ENCODE data around the gene DOCK11.
"Not testable (repeated sequence)": the region's sequence is repeated elsewhere in the genome, so short reads cannot be mapped to it uniquely, and the experiment has no call there.

Gene DOCK11

DNA sequence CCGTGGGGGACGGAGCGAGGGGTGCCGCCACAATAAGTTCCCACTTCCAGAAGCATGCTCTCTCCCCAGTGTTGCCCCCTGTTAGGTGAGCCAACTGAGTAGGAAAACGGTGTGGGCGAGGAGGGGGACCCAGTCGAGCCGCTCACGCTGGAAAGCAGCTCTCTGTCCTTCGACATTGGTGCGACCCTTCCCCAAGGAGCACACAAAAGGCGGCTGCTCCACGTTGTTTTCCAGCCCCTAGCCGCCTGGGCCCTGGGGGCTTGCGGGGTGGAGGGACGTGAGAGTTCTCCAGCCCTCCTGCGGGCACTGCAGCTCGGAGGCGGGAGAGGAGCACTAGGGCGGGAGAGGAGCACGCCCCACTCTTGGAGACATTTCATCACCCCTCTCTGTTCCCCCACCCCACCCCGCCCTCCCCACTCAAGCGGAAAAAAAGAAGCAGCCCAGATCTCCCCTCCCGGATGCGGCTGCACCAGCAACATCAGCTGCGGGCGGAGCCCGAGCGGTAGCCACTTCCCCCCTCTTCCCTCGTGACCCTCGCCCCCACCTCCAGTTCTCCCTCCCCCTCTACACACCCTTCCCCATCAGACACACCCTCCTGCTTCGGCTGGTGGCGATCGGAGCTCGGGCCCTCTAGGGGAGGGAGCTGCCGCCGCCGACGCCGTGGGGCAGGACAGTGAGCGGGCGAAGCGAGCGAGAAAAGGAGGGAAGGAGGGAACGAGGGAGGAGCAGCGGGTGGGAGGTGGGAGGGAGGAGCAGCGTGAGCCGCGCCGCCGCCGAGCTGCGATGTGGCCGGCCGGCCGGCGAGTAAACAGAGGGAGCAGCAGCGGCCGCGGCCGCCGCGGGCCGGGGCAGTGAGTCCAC lies at the start of gene DOCK11:
TSS of gene DOCK11 (plus strand) at position 755 of the 861 bp plus-strand sequence. CDS start 157 bp downstream, outside the sequence.
- no peaks in the 10 kb centered on the region for H3K4me1 ChIP-seq (ENCODE audit: control insufficient read depth in 1 of 2, insufficient read depth in 2 of 2, low read length in 2 of 2)
- H3K9ac ChIP-seq (ENCODE audit: low read depth in 1 of 2, low read length in 2 of 2), result peak within 1 kb of the TSS; percentile 35 to 38
- H3K4me3 ChIP-seq (ENCODE audit: low read depth in 1 of 2, low read length in 2 of 2), result peak within 1 kb of the TSS; percentile 59 to 60
- no peaks in the 10 kb centered on the region for H3K27me3 ChIP-seq (ENCODE audit: control insufficient read depth in 1 of 2, insufficient read depth in 2 of 2, low read length in 2 of 2)
- no peaks in the 10 kb centered on the region for H3K9me3 ChIP-seq (ENCODE audit: control insufficient read depth in 1 of 2, low read length in 2 of 2)
- no peaks in the 10 kb centered on the region for H3K36me3 ChIP-seq (ENCODE audit: control insufficient read depth in 1 of 2, insufficient read depth in 2 of 2, low read length in 2 of 2)
- peak within 1 kb of the TSS; percentile 32 for H3K27ac ChIP-seq (ENCODE audit: low read depth, low read length)

DNA sequence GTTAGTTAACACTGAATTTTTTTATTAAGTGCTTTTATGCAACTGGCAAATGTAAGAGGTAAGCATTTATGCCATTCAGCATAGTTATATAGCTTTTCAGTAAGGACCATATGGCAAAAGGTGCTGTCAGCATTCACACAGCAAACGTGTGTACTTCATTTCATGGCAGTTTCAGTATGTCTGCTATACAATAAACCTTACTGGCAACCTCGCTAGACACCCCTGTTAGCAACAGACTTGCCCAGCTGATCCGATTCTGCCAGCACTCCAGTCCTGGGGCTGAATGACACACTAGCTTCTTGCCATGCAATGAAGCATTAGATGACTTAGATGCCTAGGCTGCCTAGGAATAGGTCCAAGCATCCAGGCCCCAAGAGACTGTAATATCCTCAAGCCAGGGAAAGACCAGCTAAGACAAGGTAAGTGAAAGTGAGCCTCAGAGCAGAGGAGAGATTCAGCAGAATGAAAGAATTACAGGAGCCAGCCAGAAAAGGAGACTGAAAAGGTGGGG lies 47.3 kb upstream of the DOCK11 start:
- no peaks in the 10 kb centered on the region for H3K27me3 ChIP-seq (ENCODE audit: control insufficient read depth in 1 of 2, insufficient read depth in 2 of 2, low read length in 2 of 2)
- H3K27ac ChIP-seq (ENCODE audit: low read depth, low read length), result no peak overlapping the region
- no peak overlapping the region for H3K4me3 ChIP-seq (ENCODE audit: low read depth in 1 of 2, low read length in 2 of 2)
- H3K9me3 ChIP-seq (ENCODE audit: control insufficient read depth in 1 of 2, low read length in 2 of 2), result no peaks in the 10 kb centered on the region
- no peak overlapping the region for H3K9ac ChIP-seq (ENCODE audit: low read depth in 1 of 2, low read length in 2 of 2)
- peaks cover 0 to 18% of the 10 kb centered on the region in 2 donors for H3K36me3 ChIP-seq (ENCODE audit: control insufficient read depth in 1 of 2, insufficient read depth in 2 of 2, low read length in 2 of 2)
- H3K4me1 ChIP-seq (ENCODE audit: control insufficient read depth in 1 of 2, insufficient read depth in 2 of 2, low read length in 2 of 2), result no peaks in the 10 kb centered on the region

DNA sequence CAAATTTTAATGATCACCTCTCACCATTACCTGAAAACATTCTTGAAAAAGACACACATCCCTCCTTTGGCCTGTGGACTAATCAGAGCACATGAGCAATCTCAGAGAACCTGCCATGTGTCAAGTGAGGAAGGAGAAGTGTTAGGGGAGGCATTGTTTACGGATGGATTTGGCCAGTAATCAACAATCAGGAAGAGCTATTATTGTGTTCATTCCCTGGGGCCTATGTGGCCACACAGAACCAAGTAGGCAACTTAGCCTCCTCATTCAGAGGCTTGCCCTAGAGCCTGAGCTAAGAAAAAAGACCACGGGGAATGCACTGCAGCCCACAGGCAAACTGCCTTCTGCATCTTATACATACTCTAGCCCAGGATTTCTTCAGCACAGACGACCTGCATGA lies 40.6 kb upstream of the DOCK11 start:
- Histone ChIP-seq H3K9ac (ENCODE audit: low read depth in 1 of 2, low read length in 2 of 2) (no peak overlapping the region), H3K27ac (ENCODE audit: low read depth, low read length) (no peak overlapping the region), H3K27me3 (ENCODE audit: control insufficient read depth in 1 of 2, insufficient read depth in 2 of 2, low read length in 2 of 2) (no peaks in the 10 kb centered on the region)

DNA sequence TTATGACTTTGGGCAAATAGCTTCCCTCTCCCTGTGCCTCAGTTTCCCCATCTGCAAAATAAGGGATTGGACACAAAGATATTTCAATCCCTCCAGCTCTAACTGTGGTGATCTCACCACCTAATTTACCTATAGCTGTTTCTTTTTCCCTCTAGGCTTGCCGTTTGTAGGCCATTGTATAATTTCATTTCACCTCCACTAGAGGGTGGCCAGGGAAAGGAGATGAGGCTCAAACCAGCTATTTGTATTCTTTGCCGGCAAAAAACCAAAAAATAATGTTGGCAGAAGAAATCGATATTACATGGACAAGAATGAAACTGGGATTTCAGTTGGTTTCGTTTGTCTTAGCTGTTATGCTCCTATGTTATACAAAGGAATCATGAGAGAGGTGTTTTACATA lies 36.1 kb upstream of the DOCK11 start:
- H3K9ac ChIP-seq (ENCODE audit: low read depth in 1 of 2, low read length in 2 of 2), result no peak overlapping the region
- H3K4me1 ChIP-seq (ENCODE audit: control insufficient read depth in 1 of 2, insufficient read depth in 2 of 2, low read length in 2 of 2), result no peaks in the 10 kb centered on the region
- no peak overlapping the region for H3K27ac ChIP-seq (ENCODE audit: low read depth, low read length)
- no peaks in the 10 kb centered on the region for H3K27me3 ChIP-seq (ENCODE audit: control insufficient read depth in 1 of 2, insufficient read depth in 2 of 2, low read length in 2 of 2)
- H3K36me3 ChIP-seq (ENCODE audit: control insufficient read depth in 1 of 2, insufficient read depth in 2 of 2, low read length in 2 of 2), result no peaks in the 10 kb centered on the region
- H3K4me3 ChIP-seq (ENCODE audit: low read depth in 1 of 2, low read length in 2 of 2), result no peak overlapping the region
- H3K9me3 ChIP-seq (ENCODE audit: control insufficient read depth in 1 of 2, low read length in 2 of 2), result no peaks in the 10 kb centered on the region

More for the DNA sequence above, 40.6 kb upstream of the DOCK11 start:
- H3K4me3 ChIP-seq (ENCODE audit: low read depth in 1 of 2, low read length in 2 of 2), result no peak overlapping the region
- H3K4me1 ChIP-seq (ENCODE audit: control insufficient read depth in 1 of 2, insufficient read depth in 2 of 2, low read length in 2 of 2), result no peaks in the 10 kb centered on the region
- peaks cover 0 to 6% of the 10 kb centered on the region in 2 donors for H3K36me3 ChIP-seq (ENCODE audit: control insufficient read depth in 1 of 2, insufficient read depth in 2 of 2, low read length in 2 of 2)
- H3K9me3 ChIP-seq (ENCODE audit: control insufficient read depth in 1 of 2, low read length in 2 of 2), result no peaks in the 10 kb centered on the region

DNA sequence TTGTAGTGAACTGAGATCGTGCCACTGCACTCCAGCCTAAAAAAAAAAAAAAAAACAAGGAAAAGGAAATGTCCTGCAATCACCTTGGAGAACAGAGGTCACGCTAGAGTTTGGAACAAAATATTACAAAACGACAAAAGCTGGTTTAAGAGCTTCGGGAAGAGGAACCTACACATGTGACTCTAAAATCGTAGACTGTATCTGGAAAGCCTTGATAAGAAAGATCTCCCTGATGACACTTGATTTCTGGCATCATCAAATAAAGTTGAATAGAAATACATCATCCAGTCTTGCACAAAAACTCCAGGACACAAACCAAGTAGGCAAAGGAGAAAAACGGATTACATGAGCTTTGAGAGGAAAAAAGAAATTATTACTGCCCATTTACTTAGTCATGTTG lies 31.1 kb upstream of the DOCK11 start:
- no peak overlapping the region for H3K4me3 ChIP-seq (ENCODE audit: low read depth in 1 of 2, low read length in 2 of 2)
- no peaks in the 10 kb centered on the region for H3K9me3 ChIP-seq (ENCODE audit: control insufficient read depth in 1 of 2, low read length in 2 of 2)
- H3K36me3 ChIP-seq (ENCODE audit: control insufficient read depth in 1 of 2, insufficient read depth in 2 of 2, low read length in 2 of 2), result no peaks in the 10 kb centered on the region
- no peak overlapping the region for H3K27ac ChIP-seq (ENCODE audit: low read depth, low read length)
- H3K4me1 ChIP-seq (ENCODE audit: control insufficient read depth in 1 of 2, insufficient read depth in 2 of 2, low read length in 2 of 2), result no peaks in the 10 kb centered on the region
- no peak overlapping the region for H3K9ac ChIP-seq (ENCODE audit: low read depth in 1 of 2, low read length in 2 of 2)
- no peaks in the 10 kb centered on the region for H3K27me3 ChIP-seq (ENCODE audit: control insufficient read depth in 1 of 2, insufficient read depth in 2 of 2, low read length in 2 of 2)

DNA sequence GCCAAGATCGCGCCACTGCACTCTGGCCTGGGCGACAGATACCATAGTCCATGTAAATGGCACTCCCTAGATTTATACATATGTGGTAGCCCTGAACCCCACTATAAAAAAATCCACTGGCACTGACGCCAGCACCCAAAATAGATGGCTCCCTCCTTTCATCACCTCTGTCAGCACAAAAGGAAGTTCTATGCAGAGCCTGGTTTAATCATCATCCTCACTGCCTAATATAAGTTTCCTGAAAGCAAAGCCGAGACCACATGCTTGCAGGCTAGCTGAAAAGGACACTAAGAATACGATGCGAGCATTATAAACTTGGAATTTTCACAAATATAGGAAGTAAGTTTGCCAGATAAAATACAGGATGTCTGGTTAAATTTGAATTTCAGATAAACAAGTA lies 27.5 kb upstream of the DOCK11 start:
- Histone ChIP-seq H3K4me1 (ENCODE audit: control insufficient read depth in 1 of 2, insufficient read depth in 2 of 2, low read length in 2 of 2) (no peaks in the 10 kb centered on the region), H3K9me3 (ENCODE audit: control insufficient read depth in 1 of 2, low read length in 2 of 2) (peaks cover 0 to 3% of the 10 kb centered on the region in 2 donors), H3K4me3 (ENCODE audit: low read depth in 1 of 2, low read length in 2 of 2) (no peak overlapping the region), H3K9ac (ENCODE audit: low read depth in 1 of 2, low read length in 2 of 2) (no peak overlapping the region), H3K27ac (ENCODE audit: low read depth, low read length) (no peak overlapping the region), H3K27me3 (ENCODE audit: control insufficient read depth in 1 of 2, insufficient read depth in 2 of 2, low read length in 2 of 2) (no peaks in the 10 kb centered on the region), H3K36me3 (ENCODE audit: control insufficient read depth in 1 of 2, insufficient read depth in 2 of 2, low read length in 2 of 2) (no peaks in the 10 kb centered on the region)

DNA sequence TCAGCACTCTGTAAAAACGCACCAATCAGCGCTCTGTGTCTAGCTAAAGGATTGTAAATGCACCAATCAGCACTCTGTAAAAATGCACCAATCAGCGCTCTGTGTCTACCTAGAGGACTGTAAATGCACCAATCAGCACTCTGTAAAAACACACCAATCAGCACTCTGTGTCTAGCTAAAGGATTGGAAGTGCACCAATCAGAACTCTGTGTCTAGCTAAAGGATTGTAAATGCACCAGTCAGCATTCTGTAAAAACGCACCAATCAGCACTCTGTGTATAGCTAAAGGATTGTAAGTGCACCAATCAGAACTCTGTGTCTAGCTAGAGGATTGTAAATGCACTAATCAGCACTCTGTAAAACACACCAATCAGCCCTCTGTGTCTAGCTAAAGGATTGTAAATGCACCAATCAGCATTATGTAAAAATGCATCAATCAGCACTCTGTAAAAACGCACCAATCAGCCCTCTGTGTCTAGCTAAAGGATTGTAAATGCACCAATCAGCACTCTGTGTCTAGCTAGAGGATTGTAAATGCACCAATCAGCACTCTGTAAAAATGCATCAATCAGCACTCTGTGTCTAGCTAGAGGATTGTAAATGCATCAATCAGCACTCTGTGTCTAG lies 24.8 kb upstream of the DOCK11 start:
- not testable (repeated sequence) for H3K9me3 ChIP-seq (ENCODE audit: control insufficient read depth in 1 of 2, low read length in 2 of 2); H3K27ac ChIP-seq (ENCODE audit: low read depth, low read length); H3K9ac ChIP-seq (ENCODE audit: low read depth in 1 of 2, low read length in 2 of 2)

DNA sequence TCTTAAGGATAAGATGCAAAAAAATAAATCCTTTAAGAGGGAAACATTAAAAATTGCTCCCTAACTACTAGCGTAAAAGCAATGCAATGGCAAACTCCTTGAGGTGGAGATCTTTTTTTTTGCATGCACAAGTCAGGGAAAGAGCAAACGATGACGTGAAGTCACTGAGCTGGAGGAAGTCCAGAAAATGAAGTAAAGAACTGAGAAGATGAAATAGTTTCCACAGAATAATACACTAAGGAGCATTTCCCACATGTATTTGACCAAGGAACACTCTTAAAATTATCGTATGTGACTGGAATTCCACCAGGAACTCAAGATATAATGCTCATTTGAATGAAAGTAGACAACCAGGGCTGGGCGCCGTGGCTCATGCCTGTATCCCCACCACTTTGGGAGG lies 21.0 kb upstream of the DOCK11 start:
- H3K9ac ChIP-seq (ENCODE audit: low read depth in 1 of 2, low read length in 2 of 2), result no peak overlapping the region
- H3K4me3 ChIP-seq (ENCODE audit: low read depth in 1 of 2, low read length in 2 of 2), result no peak overlapping the region
- H3K36me3 ChIP-seq (ENCODE audit: control insufficient read depth in 1 of 2, insufficient read depth in 2 of 2, low read length in 2 of 2), result no peaks in the 10 kb centered on the region
- H3K27ac ChIP-seq (ENCODE audit: low read depth, low read length), result no peak overlapping the region
- no peaks in the 10 kb centered on the region for H3K4me1 ChIP-seq (ENCODE audit: control insufficient read depth in 1 of 2, insufficient read depth in 2 of 2, low read length in 2 of 2)
- peaks cover 0 to 3% of the 10 kb centered on the region in 2 donors for H3K9me3 ChIP-seq (ENCODE audit: control insufficient read depth in 1 of 2, low read length in 2 of 2)
- no peaks in the 10 kb centered on the region for H3K27me3 ChIP-seq (ENCODE audit: control insufficient read depth in 1 of 2, insufficient read depth in 2 of 2, low read length in 2 of 2)

More for the DNA sequence above, 24.8 kb upstream of the DOCK11 start:
- H3K4me1 ChIP-seq (ENCODE audit: control insufficient read depth in 1 of 2, insufficient read depth in 2 of 2, low read length in 2 of 2); H3K4me3 ChIP-seq (ENCODE audit: low read depth in 1 of 2, low read length in 2 of 2); H3K27me3 ChIP-seq (ENCODE audit: control insufficient read depth in 1 of 2, insufficient read depth in 2 of 2, low read length in 2 of 2); H3K36me3 ChIP-seq (ENCODE audit: control insufficient read depth in 1 of 2, insufficient read depth in 2 of 2, low read length in 2 of 2): not testable (repeated sequence)

DNA sequence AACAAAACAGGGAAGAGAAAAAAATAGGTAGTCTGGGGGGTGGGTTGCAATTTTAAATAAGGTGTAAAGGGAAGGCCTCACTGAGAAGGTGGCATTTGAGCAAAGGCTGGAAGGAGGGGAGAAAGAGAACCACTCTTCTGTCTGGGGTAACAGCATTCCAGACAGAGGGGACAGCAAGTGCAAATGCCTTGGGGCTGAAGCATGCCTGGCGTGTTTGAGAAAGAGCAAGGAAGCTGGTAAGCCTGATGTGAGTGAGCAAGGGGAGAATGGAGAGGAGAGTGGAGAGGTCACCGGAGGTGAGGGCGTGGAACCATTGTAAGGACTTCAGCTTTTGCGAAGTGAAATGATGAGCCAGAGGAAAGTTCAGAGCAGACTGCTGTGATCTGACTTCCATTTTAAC lies 19.7 kb upstream of the DOCK11 start:
- no peak overlapping the region for H3K27ac ChIP-seq (ENCODE audit: low read depth, low read length)
- H3K27me3 ChIP-seq (ENCODE audit: control insufficient read depth in 1 of 2, insufficient read depth in 2 of 2, low read length in 2 of 2), result no peaks in the 10 kb centered on the region
- H3K4me3 ChIP-seq (ENCODE audit: low read depth in 1 of 2, low read length in 2 of 2), result no peak overlapping the region
- no peaks in the 10 kb centered on the region for H3K9me3 ChIP-seq (ENCODE audit: control insufficient read depth in 1 of 2, low read length in 2 of 2)
- H3K36me3 ChIP-seq (ENCODE audit: control insufficient read depth in 1 of 2, insufficient read depth in 2 of 2, low read length in 2 of 2), result no peaks in the 10 kb centered on the region
- H3K4me1 ChIP-seq (ENCODE audit: control insufficient read depth in 1 of 2, insufficient read depth in 2 of 2, low read length in 2 of 2), result no peaks in the 10 kb centered on the region
- no peak overlapping the region for H3K9ac ChIP-seq (ENCODE audit: low read depth in 1 of 2, low read length in 2 of 2)

DNA sequence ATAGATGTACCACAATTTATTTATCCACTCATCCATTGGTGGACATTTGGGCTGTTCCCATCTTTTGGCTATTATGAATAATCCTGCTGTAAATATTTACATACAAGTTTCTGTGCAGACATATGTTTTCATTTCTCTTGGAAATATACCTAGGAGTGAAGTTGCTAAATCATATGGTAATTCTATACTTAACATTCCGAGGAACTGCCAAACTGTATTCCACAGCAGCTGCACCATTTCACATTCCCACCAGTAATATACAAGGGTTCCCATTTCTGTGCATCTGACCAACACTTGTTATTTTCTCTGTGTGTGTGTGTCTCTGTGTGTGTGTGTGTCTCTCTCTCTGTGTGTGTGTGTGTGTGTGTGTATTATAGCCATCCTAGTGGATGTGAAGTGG lies 15.4 kb upstream of the DOCK11 start:
- Histone ChIP-seq H3K9me3 (ENCODE audit: control insufficient read depth in 1 of 2, low read length in 2 of 2) (no peaks in the 10 kb centered on the region), H3K4me3 (ENCODE audit: low read depth in 1 of 2, low read length in 2 of 2) (no peak overlapping the region), H3K27me3 (ENCODE audit: control insufficient read depth in 1 of 2, insufficient read depth in 2 of 2, low read length in 2 of 2) (no peaks in the 10 kb centered on the region), H3K36me3 (ENCODE audit: control insufficient read depth in 1 of 2, insufficient read depth in 2 of 2, low read length in 2 of 2) (no peaks in the 10 kb centered on the region), H3K4me1 (ENCODE audit: control insufficient read depth in 1 of 2, insufficient read depth in 2 of 2, low read length in 2 of 2) (no peaks in the 10 kb centered on the region), H3K27ac (ENCODE audit: low read depth, low read length) (no peak overlapping the region), H3K9ac (ENCODE audit: low read depth in 1 of 2, low read length in 2 of 2) (no peak overlapping the region)
